CD4-positive, alpha-beta T cell treated with Interleukin-6 for 4 hours (primary cell): Measurements from ENCODE around the gene POLR2E.
"Not testable (repeated sequence)": the region's sequence is repeated elsewhere in the genome, so short reads cannot be mapped to it uniquely, and the experiment has no call there.

ENCODE experiments used
- DNase-seq: peaks from one replicate; pipeline ENCODE4 v3.0.0-alpha.2; 2020; ENCODE audit warnings: mixed read lengths

POLR2E gene

DNA sequence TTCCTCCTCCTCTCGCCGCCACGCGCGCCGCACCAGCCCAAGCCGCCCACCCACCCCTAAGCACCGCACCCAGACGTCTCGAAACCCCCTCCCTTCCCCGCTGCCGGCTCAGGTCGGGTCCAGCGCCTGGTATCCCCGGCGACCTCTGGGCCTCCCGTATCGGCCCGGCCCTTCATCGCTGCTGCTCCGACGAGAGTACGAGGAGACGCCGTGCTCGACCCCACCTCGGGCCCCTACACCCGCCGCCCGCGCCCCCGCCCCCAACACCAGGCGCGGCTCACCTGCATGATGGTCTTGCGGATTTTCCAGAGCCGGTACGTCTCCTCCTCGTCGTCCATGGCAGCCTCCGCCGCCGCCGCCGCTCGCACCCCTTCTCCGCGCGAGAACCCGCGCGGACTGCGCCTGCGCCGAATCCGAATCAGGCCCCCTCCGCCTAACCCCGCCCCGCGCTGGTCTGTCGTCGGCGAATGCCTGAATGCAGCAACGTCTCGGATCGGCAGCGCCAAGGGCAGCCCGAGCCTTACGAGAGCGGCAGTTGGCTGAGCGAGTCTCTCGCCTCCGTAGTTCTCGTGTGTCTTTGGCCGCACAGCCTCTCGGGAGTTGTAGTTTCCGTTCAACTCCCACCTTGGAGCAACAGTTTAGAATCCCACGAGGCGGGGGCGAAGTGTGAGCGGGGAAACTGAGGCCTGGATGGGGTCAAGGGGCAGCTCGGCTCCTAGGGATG, at the start of gene POLR2E:
TSS of gene POLR2E (minus strand) at position 398 of the 724 bp plus-strand sequence. CDS start at position 338, 60 bp downstream.
- DNase-seq = peak; percentile 97

DNA sequence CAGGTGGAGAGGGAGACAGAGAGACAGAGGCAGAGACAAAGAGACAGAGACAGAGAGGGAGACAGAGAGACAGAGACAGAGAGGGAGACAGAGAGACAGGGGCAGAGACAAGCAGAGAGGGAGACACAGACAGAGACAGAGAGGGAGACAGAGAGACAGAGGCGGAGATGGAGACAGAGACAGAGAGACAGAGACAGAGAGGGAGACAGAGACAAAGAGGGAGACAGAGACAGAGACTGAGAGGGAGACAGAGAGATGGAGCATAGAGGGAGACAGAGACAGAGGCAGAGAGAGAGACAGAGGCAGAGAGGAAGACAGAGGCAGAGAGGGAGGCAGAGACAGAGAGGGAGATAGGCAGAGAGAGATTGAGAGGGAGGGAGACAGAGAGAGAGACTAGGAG, 49.6 kb upstream of the POLR2E start:
- no peak for DNase-seq

DNA sequence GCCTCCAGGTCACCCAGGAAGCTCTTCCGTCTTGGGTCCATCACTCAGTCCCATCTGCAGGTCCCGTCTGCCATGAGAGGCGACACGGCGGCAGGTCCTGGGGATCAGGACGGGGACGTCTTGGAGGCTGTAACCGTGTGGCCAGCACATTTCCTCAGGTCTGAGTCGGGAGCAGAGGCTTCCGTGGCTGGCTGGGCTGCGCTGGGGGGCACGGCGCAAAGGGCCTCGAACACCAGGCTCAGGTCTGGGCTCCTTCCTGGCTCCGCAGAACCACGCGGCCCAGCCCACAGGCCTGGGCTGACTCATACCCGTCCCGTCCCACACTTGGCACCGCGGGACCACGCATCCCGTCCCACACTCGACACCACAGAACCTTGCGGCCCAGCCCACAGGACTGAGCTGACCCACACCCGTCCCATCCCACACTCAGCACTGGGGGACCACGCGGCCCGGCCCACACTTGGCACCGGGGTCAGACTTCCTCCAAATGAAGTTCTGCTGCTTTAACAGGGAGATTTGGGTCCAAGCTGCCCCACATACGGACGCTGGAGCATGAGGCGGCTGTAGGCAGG, 48.7 kb upstream of the POLR2E start:
- no peak for DNase-seq

DNA sequence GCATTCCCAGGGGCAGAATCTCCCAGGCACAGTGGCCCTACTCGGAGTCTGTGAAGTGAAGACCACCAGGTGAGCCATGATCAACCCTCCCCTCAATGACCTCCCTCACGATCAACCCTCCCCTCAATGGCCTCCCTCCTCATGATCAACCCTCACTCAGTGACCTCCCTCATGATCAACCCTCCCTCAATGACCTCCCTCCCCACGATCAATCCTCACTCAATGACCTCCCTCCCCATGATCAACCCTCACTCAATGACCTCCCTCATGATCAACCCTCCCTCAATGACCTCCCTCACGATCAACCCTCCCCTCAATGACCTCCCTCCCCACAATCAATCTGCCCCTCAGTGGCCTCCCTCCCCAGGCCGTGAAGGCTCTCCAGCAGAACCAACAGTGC, 46.8 kb upstream of the POLR2E start:
- no peak for DNase-seq

DNA sequence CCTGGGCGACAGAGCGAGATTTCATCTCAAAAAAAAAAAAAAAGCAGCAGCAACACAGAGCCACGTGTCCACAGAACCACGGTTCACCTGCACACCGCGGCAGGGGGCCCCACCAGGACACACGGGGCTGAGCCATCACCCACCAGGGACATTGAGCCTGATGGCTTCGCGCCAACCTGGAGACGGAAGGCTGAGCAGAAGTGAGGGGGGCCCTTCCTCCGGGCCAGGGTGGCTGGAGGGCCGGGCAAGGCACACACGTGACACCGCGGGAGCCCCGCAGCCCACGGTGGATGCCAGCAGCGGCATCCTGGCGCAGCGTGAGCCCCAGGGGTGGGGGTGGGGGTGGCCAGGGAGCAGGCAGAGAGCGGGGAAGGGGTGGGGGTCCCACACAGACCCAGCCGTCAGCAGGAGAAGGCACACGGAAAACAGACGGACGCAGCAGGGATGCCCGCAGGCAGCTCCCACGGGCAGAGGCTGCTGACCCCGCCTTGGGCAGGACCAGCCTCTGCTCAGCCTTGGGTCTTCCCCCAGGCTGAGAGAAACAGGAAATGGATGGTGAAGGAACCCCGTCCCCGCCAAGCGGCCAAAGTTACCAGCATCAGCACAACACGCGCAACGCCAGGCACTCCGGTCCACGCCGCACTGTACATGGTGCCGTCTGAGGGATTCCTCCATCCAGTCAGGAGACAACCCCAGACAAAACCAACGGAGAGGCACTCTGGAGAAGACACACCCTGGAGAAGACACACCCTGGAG, 45.3 kb upstream of the POLR2E start:
- no peak for DNase-seq

DNA sequence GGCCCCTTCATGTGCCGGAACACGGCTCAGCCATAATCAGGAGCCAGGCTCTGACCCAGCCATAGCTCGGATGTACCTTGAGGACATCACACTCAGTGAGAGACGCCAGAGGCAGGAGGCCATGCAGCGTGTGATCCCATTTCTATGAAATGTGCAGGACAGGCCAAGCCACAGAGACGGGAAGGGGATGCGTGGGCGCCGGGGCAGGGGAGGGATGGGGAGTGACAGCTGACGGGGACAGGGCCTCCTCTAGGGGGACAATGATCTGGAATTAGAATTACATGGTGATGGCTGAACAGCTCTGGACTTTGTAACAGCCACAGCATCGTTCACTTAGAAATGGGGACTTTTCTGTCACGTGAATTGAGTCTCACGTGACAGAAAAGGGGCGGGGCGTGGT, 44.0 kb upstream of the POLR2E start:
- DNase-seq = no peak

DNA sequence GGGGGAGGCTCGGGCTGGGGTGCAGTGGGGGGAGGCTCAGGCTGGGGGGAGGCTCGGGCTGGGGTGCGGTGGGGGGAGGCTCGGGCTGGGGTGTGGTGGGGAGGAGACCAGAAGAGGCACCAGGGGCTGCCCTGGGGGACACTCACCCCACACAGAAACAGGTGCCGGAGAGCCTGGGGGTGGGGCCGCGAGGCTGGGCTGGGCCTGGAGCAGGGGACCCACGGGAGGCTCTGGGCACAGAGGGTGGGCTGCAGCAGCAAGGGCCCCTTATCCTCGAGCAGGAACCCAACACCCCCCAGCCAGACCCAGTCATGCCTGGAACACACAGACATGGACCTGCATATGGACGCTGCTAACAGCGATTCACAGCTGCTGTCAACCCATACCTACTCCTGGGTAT, 42.9 kb upstream of the POLR2E start:
- DNase-seq = no peak

DNA sequence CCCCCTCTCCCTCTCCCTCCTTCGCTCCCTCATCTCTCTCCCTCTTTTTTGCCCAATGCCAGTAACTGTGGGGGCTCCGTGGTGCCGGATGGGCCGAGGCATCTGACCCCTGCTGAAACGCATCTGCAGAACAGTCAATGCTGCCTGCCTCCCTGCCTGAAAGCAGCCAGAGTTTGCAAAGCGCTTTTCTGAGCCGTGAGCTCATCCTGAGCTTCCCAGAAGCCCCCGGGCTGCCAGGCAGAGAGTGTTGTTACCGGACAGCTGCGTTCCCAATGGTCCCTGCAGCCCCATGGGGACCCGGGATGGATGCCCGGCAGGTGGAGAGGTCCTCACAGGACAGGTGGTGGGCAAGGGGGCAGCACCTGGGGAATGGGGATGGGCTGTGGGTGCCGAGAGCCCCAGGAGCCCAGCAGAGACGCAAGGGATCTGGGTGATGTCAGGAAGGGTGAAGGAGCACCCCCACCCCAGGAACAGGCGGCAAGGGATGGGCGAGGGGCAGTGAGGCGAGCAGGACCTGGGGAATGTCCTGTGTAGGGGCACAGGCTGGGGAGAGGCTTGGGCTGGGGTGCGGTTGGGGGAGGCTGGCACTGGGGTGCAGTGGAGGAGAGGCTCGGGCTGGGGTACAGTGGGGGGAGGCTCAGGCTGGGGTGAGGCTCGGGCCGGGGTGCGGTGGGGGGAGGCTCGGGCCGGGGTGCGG, 41.6 kb upstream of the POLR2E start:
- DNase-seq = no peak

DNA sequence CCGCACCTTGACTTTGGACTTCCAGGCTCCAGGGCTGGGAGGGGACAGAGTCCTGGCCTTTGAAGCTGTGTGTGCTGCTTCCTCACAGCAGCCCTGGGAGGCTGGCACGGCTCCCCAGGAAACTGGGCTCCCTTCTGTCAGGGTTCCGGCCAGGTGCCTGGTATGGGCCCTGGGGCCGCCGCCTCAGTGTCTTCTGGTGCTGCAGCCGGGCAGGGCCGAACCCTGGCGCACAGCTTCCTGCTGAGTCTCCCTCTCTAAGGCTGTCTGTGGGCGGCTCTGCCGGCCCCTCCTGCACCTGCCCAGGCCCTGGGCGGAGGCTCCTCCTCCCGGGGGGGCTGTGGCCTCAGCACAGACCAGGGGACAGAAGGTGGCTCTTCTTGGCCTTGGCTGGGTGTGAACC, 41.0 kb upstream of the POLR2E start:
- no peak for DNase-seq

DNA sequence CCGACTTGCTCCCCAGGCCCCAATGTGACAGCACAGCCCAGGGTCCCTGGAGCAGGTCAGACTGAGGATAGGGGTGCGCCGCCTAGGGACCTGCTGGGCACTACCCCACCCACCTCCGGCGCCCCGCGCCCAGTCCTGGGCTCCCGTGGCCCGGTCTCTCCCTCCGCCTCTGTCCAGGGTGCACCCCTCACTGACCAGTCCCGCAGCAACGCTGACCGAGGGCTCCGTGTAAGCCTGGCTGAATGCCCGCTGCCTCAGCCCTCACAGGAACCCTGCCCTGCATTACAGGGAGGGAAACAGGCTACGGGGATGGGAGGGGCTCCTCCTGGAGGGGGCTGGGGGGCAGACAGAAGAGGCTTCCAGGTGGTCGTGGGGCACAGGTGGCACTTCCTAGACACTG, 40.3 kb upstream of the POLR2E start:
- no peak for DNase-seq

DNA sequence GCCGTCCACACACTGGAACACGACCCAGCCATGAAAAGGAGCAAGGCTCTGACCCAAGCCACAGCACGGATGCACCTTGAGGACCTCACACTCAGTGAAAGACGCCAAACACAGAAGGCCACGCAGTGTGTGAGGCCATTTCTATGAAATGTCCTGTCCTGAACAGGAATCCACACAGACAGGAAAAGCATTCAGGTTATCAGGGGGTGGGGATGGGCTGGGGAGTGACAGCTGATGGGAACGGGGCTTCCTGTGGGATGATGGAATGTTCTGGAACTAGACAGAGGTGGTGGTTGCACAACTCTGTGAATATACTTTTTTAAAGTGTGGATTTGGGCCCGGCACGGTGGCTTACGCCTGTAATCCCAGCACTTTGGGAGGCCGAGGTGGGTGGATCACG, 39.3 kb upstream of the POLR2E start:
- DNase-seq = no peak

DNA sequence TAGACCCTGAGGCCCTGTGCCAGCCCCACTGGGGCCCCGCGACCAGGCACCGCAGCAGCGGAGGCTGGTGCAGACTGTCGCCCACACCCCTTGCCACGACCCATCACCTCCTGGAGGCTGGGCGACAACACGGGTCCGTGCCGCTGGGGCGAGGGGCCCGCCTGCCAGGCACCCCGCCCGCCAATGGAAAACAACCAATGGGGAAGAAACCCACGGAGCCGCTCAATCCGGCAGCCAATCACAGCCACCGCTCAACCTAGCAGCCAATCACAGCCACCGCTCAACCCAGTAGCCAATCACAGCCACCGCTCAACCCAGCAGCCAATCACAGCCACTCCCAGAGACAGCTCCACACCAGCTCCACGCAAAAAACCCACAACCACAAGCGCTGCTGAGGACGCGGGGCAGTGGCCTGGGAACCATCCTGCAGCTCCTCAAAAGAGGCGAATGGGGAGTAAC, 38.3 kb upstream of the POLR2E start:
- peak; percentile 83 for DNase-seq

DNA sequence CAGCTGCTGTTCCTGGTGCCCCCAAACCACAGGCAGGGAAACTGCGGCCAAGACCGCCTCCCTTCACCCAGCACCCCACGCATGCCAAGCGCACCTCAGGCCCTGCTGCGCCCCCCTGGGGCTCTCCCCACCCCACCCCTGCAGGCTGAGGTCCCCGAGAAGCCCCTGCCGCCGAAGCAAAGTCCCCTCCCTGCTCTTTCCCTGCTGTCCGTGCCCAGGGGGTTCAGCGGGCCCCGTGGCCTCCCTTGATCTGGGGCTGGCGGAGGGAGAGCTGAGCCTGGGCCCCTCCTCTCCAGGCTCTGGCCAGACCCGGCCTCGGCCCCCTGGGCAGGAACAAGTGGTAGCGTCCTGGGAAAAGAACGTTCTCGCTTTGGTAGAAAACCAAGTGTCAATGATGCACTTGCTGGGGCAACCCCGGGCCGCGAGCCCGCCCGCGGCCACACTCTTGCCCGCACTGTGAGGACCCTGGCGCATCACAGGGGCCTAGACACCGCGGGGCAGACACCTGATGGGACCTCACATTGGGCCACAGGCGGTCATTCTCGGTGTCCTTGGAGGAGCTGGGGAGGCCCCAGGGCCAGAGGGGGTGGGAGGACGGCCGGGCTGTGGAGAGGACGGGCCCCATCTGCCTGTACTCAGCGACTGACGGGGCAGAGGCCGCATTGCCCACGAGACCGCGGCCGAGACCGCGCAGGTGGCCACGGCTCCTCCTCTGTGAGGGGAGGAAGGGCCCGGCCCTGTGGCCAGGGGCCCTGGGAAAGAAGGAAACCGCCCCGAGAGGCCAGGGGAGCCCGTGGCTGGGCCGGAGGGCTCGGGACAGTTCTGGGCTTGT, 37.6 kb upstream of the POLR2E start:
- peak; percentile 30 for DNase-seq

DNA sequence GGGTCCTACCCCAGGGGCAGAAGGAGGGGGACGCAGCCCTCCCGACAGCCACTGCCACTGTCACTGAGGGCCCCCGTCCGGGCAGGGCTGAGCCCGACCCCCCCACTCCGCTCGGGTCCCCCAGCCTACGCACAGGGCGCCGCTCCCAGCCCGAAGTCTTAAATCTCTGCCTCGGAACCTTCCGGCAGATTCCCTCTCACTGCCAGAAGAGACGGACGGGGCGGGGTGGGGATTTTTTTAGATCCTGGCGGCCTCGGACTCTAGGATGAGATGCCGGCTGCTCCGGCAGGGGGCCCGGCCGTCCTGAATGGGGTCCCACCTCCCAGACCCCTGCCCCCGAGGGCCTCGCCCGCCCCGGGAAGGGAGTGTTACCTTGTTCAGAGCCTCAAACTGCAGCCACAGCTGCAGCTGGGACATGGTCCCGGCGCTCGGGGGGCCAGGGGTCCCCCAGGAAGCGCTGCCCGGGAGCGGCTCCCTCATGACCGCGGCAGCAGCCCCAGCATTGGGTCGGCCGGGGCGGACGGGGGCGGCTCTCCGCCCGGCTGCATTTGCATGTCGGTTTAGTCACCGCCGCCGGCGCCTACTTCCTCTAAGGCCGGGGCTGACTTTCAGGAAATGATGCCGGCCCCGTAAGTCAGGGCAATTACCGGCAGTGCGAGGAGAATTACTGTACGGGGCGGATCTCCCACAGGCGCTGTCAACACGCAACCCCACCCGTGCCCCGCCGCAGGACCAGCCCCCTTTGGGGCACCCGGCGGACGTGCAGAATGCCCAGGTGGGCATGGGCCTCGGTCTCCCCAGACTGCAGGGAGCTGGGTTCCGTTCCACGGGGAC, 36.8 kb upstream of the POLR2E start:
- peak; percentile 95 for DNase-seq

DNA sequence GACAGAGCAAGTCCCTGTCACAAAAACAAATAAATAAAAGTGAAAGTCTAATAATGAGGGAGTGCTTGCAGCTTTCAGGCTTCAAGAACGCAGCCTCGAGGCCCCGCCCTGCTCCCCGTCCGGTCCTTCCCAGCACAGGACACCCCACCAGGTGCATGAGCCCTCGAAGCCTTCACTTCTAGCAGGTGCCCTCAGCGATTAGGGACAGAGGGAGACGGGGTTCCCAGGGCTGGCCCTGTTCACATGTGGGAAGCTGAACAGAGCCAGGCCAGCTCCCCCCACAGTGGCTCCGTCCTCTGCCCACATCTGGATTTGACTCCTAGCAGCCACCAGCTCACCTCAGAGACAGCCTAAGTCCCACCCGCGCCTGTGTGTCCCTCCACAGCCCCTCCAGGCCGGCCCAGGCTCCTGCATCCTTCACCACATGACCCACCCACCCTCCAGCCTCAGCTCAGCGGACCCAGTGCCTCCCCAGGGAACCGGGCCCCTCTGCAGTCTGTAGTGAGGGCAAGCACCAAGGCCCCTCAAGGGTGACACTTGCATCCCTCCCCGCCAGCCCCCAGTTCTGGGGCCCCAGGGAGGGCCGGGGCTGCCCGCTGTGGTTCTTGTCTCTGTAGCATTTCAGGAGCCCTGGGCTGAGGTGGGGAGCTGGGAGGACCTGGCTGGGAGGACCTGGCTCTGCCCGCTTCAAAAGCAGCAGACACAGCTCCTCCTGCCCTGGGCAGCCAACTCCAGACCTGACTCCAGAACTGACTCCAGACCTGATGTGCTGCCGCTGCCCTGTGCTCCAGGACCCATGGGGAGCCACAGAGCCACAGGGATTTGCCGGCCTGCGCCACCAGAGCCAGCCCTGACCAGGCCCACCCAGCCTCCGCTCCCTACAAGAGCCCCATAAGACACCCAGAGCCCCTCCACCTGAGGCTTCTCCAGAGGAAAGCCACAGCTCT, 35.9 kb upstream of the POLR2E start:
- DNase-seq = peak; percentile 81

DNA sequence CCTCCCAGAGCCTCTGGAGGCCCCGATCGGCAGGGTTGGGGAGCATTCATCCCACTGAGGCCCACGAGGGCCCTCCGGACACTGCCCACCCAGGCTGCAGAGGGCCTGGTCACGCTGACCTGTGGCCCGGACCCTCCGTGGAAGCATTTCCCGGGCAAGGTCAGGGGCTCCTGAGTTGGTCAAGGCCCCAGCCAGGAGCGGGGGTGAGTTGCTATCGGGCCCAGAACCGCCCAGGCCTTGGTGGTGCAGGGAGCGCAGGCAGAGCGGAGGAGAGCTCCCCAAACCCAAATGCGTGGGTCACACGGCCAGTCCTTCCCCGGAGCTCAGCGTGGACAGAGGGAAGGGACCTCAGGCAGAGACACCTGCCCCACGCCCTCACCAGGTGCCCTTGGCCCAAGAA, 34.4 kb upstream of the POLR2E start:
- DNase-seq = no peak

DNA sequence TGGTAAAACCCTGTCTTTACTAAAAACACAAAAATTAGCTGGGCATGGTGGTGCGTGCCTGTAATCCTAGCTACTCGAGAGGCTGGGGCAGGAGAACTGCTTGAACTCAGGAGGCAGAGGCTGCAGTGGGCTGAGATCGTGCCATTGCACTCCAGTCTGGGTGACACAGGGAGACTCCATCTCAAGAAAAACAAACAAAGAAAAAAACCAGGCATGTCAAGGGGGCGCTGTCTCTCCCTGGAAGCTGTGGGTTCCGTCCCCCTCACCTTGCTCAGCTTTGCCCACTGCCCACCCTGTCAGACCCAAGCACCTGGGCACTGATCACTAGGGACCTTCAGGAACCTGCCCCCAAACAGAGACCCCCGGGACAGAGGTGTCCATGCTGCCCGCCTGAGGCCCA, 33.9 kb upstream of the POLR2E start:
- not testable (repeated sequence) for DNase-seq

DNA sequence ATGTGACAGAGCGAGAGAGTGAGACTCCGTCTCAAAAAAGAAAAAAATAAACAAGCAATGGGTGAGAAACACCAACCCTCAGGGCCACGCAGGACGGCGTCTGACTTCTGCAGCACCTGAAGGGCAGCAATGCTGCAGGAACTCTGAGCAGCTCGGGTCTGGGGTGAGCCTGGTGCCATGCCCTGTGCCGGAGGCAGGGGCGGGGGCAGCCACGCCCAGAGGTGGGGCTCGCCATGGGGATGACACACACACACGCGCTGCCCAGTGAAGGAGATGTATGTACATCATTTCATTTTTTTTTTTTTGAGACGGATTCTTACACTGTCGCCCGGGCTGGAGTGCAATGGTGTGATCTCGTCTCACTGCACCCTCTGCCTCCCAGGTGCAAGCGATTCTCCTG, 32.9 kb upstream of the POLR2E start:
- no peak for DNase-seq

DNA sequence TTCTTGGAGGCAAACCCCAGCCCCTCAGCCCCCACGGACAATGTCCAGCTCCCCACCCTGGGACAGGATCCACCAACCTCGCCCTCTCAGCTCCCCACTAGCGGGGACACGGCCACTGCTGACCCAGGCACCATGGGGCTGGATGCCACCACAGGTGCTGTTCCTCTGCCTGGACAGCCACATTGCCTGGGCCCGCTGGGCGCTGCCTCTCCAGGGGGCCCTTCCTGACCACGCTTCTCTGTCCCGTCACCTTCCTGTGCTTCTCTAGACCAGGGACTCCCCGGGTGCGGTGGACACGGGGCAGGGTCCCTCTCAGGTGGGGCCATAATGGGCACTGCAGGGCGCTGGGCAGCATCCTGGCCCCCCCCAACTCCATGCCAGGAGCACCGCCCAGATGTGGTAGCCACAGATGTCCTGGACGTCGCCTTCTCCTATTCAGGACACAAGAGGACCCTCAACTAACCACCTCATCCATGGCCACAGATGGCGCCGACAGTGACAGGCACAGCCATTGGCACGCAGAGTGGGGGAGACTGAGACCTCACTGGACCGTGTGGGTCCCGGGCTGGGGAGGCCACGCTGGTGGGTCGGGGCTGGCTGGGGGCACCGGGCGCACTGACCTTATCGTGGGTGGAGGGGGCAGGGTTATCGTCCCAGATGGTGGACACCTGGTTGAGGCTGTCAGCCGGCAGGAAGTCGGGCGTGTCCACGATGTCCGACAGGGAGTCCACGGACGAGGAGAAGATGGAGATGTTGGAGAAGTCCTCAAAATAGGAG, 32.0 kb upstream of the POLR2E start:
- no peak for DNase-seq
